H1 (cell line): ENCODE data around the gene IGFALS. TPM values are rescaled to one million over a fixed set of nuclear protein-coding genes. Genes with fewer than 3 reads are reported as not detected.

ENCODE experiments used
- CHD1 ChIP-seq: IDR thresholded peaks from 2 replicates; pipeline ENCODE4 v1.6.1; 2012; ENCODE audit warnings: low read depth, low read length, improper control_type of control experiment
- CHD2 ChIP-seq: IDR thresholded peaks from 2 replicates; pipeline ENCODE4 v1.6.1; 2012; ENCODE audit warnings: low read length, improper control_type of control experiment
- EP300 ChIP-seq, 2 experiments: IDR thresholded peaks; 1 replicate in 1 of 2; 2 replicates in 1 of 2; pipeline ENCODE4 v1.6.1; 2011 to 2012; ENCODE audit warnings: low read depth in 2 of 2, low read length in 2 of 2, mild to moderate bottlenecking in 2 of 2, borderline replicate concordance in 1 of 2, inconsistent platforms in 1 of 2, moderate library complexity in 1 of 2
- RAD21 ChIP-seq, 2 experiments: IDR thresholded peaks in 1 of 2; conservative IDR thresholded peaks in 1 of 2; 2 replicates each; pipeline ENCODE4 v1.6.1; 2011; ENCODE audit warnings: low read depth in 2 of 2, low read length in 2 of 2, improper control_type of control experiment in 1 of 2, inconsistent platforms in 1 of 2, mild to moderate bottlenecking in 1 of 2, moderate library complexity in 1 of 2
- SP2 ChIP-seq: IDR thresholded peaks from 2 replicates; pipeline ENCODE4 v1.6.1; 2012; ENCODE audit warnings: mild to moderate bottlenecking, low read length, inconsistent platforms
- SUZ12 ChIP-seq: fragments of 200-600 bp; sonication (generic); IDR thresholded peaks from 2 replicates; pipeline ENCODE4 v1.6.1; 2012; ENCODE audit warnings: mild to moderate bottlenecking, inconsistent platforms, low read length, moderate library complexity, mixed read lengths
- polyA plus RNA-seq, 7 experiments: library from polyadenylated mRNA; depleted of rRNA in 3 of 7; stranded (reverse) in 5 of 7; unstranded in 2 of 7; fragments of >200 nt in 5 of 7; fragments of 200-250 nt in 2 of 7; gene quantifications; 1 replicate in 5 of 7; 2 replicates in 1 of 7; 4 replicates in 1 of 7; pipeline versions ENCODE4 v1.2.1 to v1.2.3, GENCODE V29; 2011 to 2013; ENCODE audit warnings: missing spikeins in 2 of 7, mixed read lengths in 2 of 7
- total RNA-seq: library from RNA; stranded (reverse); fragmentation: NEBNext Ultra II Directional; extraction: Animal tissue kit (Norgen Biotek cat#: 25700); gene quantifications from 2 replicates; pipeline ENCODE4 v1.2.1, GENCODE V29; 2021
- TF ChIP-seq, protein P1 (sequence below): IDR thresholded peaks from 2 replicates; pipeline ENCODE4 v1.6.1; 2011; ENCODE audit warnings: low read length, improper control_type of control experiment

IGFALS gene
- total and polyA plus RNA-seq, 2 of the 8 experiments (the other 6 are each of a cell fraction or from before 2014, with no cell fraction given) = not detected

DNA sequence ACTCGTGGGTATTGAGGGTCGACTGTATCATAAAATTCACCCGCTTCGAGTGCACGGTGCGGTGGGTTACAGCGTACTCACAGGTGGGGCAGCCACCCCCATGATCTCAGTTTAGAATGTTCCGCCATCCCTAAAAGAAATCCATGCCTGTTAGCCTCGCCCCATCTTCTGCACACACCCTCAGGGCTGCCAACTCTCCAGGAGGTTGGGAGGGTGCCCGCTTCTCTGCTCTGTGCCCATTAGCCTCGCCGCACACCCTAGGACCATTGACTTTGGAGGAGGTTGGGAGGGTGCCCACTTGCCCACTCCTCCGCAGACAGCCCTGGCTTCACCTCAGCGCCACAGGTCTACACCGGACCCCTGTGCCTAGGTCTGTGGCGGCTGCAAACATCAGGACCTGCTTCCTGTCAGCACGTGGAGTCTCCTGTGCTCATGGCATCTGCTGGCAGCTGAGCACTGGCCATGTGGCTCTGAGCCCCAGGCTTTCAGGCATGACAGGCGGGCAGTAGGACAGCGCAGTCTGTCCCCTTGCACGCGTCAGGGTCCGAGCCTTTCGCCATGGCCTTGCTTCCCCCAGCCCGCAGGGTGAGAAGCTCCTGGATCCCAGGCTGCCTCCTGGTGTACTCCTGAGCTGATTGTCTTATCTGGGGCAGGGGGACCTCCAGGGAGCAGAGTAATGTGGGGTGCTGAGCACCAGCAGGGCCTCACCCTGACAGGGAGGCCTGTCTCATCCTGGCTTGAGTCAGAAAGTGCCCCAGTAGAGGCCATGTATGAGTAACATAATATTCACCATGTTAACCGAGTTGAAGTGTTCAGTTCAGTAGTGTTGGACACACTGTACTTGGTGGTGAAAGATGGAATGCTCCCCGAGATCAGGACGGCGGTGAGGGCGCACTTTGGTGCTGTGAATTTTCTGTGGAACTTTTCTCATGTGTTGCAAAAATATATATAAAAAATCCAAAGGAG lies 44.1 kb downstream of the IGFALS start (continued):
- TF ChIP-seq SP2 (no peak), CHD1 (no peak), EP300 (IDR thresholded peaks at IDR 0.05; ENCODE audit: borderline replicate concordance in 1 of 2, low read depth in 2 of 2, low read length in 2 of 2) (no peak), SUZ12 (no peak), CHD2 (no peak), RAD21 (IDR thresholded peaks at IDR 0.05 in 1 of 2, conservative IDR thresholded peaks at IDR 0.05 in 1 of 2; ENCODE audit: low read depth in 2 of 2, low read length in 2 of 2) (no peak)
- TF ChIP-seq, protein P1, sequence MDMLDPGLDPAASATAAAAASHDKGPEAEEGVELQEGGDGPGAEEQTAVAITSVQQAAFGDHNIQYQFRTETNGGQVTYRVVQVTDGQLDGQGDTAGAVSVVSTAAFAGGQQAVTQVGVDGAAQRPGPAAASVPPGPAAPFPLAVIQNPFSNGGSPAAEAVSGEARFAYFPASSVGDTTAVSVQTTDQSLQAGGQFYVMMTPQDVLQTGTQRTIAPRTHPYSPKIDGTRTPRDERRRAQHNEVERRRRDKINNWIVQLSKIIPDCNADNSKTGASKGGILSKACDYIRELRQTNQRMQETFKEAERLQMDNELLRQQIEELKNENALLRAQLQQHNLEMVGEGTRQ = no peak
